HG02970 (cell line): Measurements from ENCODE around the gene POLD1.
"Not testable (repeated sequence)": the region's sequence is repeated elsewhere in the genome, so short reads cannot be mapped to it uniquely, and the experiment has no call there.

ENCODE experiments used
- ATAC-seq: cut with Tn5 transposase; IDR thresholded peaks from one replicate; pipeline ENCODE4 v1.9.1; 2021; ENCODE audit warnings: mild to moderate bottlenecking, moderate library complexity, moderate number of reproducible peaks; ENCODE audit not compliant: unreplicated experiment, low FRiP score

Gene POLD1

DNA sequence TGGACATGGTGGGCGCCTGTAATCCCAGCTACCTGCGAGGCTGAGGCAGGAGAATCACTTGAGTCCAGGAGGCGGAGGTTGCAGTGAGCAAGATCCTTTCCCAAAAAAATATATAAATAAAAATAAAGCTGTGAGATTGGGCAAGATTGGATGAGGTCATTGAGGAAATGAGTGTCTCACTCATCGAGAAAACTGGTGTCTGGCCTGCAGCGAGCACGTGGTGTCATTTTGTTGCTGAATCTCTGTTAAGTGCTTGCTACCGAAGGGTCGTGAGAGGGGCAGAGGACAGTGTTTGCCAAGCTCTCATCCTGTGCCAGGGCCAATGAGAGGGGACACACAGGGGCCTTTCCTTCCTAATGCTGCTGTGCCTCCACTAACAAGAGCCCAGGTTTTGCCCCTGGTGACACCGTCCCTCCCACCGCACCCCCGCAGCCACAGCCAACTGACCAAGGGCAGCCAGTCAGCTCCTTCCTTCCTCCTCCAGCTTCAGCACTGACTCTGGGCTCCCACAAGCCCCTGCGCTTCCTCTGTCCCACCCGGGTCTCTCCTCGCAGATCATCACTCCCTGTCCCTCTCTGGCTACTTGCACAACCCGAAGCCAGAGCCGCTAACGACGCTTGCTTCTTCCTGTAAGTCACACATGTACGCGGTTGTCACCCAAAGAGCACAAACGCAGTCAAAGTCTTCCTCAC lies 3.2 kb downstream of the POLD1 start:
- no peak for ATAC-seq

DNA sequence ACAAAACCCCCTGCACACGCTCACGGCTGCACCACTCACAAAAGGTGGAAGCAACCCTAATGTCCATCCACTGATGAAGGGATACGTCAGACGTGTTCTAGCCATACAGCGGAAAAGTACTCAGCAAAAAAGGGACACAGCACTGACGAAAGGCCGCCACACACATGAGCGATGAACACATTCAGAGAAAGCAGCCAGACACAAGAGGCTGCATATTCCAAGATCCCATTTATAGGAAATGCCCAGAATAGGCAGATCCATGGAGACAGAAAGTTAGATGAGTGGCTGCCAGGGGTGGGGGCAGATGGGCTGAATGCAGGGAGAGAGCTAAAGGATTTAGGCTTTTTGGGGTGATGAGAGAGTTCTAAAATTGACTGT lies 3.7 kb downstream of the POLD1 start:
- ATAC-seq = no peak

DNA sequence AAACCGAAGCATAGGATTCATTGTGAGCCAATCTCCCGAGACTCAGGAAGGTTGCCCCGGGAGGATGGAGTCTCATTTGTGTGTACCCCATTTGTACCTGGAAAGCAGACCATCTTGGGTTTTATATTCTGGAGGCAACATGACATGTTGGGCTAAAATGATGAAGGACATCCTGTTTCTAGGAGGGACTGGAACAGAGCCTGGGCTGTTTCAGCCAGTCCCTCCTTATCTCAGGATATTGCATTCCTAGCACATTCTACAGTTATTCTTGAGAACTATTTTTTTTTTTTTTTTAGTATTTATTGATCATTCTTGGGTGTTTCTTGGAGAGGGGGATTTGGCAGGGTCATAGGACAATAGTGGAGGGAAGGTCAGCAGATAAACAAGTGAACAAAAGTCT lies 6.1 kb downstream of the POLD1 start:
- not testable (repeated sequence) for ATAC-seq

DNA sequence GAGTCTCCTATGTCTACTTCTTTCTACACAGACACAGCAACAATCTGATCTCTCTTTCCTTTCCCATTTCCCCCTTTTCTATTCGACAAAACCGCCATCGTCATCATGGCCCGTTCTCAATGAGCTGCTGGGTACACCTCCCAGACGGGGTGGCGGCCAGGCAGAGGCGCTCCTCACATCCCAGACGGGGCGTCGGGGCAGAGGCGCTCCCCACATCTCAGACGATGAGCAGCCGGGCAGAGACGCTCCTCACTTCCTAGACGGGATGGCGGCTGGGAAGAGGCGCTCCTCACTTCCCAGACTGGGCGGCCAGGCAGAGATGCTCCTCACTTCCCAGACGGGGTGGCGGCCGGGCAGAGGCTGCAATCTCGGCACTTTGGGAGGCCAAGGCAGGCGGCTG lies 6.8 kb downstream of the POLD1 start:
- not testable (repeated sequence) for ATAC-seq

DNA sequence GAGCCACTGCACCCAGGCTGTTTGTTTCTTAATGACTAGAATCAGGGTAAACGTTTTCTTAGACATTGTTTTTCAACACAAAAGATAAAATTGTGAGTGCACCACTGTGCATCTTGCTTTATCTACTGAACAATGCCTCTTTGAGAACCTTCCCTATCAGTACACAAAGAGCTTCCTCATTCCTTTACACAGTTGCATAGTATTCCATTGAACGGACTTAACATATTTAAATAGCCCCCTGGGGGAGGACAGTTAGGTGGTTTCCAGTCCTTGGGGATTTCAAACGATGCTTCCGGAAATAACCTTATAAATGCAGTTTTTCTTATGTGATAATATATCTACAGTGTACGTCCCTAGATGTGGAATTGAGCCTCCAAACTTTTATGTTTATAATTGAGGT lies 8.6 kb downstream of the POLD1 start:
- no peak for ATAC-seq

DNA sequence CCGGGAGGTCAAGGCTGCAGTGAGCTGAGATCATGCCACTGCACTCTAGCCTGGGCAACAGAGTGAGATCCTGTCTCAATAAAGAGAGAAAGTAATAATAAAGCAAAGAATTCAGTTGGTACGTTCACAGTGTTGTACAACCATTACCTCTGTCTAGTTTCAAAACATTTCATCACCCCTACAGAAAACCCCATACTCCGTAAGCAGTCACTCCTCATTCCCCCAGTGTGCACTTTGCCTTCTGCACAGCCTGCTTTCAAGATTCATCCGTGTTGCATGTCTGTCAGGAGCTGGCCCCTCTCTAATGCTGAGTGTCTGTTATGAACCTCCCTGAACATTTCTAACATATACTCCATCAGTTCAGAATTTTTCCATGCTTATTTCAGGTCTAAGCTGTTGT lies 9.4 kb downstream of the POLD1 start:
- ATAC-seq = no peak

DNA sequence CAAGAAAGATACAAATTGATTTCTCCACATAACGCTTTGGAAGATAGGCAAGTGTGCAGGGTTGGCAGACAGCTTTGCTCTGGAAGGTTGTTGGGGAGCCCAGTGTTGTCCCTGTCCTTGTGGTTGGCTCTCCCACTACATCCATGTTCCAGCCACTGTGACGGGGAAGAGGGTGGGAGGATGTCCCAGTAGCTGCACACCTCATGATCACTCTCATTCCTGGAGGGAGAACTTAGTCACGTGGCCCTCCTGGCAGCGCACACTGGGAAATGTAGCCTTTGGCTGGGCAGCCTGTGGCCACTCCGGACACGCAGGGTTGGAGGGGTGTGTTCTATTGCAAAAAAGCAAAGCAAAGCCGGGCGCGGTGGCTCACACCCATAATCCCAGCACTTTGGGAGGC lies 9.9 kb downstream of the POLD1 start:
- no peak for ATAC-seq

DNA sequence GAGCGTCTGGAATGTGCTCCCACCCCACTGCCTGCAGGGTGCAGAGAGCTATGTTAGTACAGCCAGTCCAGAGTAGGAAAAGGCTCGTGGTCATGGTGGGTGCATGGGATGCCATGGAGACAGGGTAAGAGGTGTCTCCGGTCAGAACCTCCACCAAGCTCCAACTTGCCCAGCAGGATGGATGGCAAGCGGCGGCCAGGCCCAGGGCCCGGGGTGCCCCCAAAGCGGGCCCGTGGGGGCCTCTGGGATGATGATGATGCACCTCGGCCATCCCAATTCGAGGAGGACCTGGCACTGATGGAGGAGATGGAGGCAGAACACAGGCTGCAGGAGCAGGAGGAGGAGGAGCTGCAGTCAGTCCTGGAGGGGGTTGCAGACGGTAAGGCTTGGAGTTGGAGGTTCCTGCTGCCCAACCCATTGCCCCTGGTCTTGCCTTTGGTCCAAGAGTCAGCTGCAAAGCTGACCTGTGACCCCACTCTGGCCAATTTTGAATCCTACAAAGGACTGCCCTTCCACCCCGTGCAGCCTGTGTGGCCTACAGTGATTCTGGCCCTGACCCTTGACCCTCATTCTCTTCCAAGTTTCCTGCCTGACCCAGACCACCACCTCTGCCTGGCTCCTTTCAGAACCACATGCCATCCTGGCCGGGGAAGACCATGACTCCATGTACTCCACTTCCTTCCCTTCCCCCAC lies 14.7 kb downstream of the POLD1 start:
- ATAC-seq = no peak

DNA sequence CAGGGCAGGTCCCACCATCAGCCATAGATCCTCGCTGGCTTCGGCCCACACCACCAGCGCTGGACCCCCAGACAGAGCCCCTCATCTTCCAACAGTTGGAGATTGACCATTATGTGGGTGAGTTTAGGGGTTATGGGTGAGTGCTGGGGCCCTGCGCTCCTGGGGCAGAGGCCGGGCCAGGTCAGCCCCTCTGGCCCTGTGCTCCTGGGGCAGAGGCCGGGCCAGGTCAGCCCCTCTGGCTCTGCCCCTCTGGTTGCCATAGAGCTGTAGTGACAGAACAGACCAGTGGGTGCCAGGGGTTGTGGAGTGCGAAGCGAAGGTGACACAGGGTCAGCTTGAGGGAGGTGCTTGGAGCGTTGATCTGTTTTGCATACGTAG lies 15.2 kb downstream of the POLD1 start:
- ATAC-seq = no peak

DNA sequence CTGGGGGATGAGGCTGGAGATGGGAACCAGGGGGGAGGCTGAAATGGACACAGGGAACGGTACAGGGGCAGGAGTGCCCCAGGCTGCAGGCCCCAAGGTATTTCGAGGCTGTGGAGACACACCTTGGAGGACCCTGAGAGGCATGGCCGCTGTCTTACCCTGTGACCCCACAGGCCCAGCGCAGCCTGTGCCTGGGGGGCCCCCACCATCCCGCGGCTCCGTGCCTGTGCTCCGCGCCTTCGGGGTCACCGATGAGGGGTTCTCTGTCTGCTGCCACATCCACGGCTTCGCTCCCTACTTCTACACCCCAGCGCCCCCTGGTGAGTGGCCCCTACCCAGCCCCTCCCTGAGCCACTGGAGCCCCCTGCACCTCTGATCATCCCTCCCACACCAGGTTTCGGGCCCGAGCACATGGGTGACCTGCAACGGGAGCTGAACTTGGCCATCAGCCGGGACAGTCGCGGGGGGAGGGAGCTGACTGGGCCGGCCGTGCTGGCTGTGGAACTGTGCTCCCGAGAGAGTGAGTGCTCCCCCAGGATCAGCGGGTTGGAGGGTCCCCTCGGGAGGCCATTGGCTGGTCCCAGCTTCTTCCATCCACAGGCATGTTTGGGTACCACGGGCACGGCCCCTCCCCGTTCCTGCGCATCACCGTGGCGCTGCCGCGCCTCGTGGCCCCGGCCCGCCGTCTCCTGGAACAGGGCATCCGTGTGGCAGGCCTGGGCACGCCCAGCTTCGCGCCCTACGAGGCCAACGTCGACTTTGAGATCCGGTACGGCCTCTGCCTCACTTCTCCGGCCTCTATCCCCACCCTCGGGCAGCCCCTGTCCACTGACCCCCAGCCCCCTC lies 17.7 kb downstream of the POLD1 start:
- no peak for ATAC-seq

DNA sequence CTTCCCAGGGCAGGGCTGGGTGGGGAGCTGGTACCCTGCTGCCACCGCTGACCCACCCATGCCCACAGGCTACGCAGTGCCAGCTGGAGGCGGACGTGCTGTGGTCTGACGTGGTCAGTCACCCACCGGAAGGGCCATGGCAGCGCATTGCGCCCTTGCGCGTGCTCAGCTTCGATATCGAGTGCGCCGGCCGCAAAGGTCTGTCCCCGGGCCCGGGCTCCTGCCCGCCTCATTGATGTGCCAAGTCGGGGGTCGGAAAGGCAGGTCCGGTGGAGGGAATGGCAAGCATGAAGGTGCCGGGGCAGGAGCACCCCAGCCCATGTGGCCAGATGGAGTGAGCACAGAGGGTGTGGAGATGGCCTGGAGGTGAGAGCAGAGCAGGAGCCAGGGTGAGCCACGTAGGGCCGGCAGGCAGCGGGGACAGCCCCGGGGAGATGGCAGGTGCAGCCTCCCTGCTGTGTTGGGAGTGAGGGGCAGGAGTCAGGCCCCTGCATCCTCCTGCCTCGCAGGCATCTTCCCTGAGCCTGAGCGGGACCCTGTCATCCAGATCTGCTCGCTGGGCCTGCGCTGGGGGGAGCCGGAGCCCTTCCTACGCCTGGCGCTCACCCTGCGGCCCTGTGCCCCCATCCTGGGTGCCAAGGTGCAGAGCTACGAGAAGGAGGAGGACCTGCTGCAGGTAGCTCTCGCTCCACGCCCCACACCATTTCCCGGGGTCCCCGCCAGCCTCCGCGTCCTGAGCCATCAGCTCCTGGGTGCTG lies 18.6 kb downstream of the POLD1 start:
- ATAC-seq = no peak

DNA sequence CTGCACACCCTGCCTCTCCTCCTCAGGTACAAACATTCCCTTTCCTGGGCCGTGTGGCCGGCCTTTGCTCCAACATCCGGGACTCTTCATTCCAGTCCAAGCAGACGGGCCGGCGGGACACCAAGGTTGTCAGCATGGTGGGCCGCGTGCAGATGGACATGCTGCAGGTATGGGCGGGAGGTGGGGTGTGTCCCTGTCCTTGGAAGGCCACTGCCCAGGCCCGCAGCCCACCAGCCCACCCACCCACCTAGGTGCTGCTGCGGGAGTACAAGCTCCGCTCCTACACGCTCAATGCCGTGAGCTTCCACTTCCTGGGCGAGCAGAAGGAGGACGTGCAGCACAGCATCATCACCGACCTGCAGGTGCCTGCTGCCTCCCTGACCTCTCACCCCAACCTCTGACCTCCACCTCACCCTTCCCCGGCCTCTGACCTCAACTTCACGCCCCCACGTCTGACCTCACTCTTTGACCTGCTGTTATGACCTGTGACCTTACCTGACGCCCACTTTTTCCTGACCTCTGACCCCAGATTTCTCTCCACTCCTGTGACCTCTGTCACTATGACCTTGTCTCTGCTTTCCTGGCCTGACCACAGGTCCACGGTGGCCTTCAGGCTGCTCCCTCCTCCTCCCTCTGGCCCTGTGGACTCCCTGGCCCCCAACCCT lies 22.1 kb downstream of the POLD1 start:
- no peak for ATAC-seq

DNA sequence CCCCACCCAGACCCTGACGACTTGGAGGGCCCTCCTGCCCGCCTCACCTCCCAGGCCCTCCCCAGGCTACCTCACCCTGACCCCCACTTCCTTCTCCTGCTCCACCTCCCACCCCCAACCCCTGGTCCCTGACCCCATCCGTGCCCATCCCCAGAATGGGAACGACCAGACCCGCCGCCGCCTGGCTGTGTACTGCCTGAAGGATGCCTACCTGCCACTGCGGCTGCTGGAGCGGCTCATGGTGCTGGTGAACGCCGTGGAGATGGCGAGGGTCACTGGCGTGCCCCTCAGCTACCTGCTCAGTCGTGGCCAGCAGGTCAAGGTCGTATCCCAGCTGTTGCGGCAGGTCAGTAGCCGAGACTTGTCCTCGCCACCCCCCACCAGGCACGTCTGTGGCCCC lies 22.7 kb downstream of the POLD1 start:
- ATAC-seq = no peak

DNA sequence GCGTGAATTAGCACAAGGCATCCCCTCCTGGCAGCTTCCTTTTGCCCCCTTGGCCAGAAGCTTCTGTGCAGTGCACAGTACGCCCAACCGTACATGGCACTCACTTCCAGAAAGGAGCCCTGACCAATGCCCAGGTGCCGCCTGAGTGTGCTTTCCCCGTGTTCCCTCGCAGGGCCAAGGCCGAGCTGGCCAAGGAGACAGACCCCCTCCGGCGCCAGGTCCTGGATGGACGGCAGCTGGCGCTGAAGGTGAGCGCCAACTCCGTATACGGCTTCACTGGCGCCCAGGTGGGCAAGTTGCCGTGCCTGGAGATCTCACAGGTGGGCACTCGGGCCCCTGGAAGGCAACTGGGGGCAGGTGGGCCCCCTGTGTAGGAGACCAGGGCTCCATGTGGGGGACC lies 25.2 kb downstream of the POLD1 start:
- ATAC-seq = no peak

DNA sequence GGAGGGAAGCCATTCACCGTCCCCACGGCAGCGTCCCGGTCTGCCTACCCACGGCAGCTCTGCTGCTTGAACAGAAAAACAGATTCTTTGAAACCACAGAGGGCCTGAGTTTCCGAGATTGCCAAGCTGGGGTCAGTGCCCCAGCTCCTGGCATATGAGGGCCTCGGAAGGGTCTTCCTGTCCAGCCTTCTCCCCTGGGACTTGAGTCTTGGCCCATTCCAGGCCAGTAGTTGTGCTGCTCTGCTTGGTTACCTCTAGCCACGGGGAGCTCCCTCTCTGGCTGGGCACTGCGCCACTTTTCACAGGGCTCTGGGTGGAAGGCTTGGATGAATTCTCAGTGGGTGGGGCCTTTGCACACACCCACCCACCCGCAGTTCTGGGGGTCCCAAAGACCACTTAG lies 26.0 kb downstream of the POLD1 start:
- no peak for ATAC-seq

DNA sequence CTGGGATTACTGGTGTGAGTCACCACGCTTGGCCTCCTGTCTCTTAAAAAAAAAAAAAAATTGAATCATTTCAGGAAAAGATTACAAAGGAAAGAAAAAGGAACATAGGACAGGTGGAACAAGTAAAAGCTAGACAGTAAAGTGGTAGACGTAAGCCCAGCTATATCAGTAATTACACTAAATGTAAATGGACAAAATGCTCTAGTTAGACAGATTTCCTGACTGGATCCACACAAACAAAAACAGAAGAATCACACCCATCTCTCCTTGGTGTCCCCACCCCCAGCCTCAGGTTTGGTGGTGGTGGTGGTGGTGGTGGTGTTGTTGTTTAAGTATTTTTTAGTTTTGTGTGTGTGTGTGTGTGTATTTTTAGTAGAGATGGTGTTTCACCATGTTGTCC lies 28.3 kb downstream of the POLD1 start:
- no peak for ATAC-seq

DNA sequence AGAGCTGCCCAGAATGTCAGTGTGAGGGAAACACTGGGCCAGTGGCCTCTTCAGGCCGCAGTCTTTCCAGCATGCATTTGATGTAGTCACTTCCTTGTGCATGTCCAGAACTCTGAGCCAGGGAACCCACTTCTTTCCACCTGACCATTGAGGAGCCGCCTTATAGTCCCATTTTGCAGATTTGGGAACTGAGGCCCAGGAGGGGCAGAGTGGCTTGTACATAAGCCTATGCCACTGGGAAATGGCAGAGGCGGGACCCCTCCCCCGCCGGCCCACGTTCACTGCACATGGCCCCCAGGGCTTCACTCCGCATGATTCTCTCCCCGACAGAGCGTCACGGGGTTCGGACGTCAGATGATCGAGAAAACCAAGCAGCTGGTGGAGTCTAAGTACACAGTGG lies 28.9 kb downstream of the POLD1 start:
- ATAC-seq = no peak

DNA sequence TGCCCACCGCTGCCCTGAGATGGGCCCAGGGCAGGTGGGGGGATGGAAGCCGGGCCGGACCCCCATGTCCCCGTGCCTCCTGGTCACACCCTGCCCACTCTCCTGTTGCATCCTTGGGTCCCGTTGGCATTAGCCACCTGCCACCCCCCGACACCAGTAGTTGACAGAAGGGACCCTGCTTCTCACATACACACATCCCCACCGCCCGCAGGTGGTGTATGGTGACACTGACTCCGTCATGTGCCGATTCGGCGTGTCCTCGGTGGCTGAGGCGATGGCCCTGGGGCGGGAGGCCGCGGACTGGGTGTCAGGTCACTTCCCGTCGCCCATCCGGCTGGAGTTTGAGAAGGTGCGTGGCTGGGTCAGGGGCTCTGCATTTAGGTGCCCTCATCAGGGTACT lies 29.4 kb downstream of the POLD1 start:
- no peak for ATAC-seq

DNA sequence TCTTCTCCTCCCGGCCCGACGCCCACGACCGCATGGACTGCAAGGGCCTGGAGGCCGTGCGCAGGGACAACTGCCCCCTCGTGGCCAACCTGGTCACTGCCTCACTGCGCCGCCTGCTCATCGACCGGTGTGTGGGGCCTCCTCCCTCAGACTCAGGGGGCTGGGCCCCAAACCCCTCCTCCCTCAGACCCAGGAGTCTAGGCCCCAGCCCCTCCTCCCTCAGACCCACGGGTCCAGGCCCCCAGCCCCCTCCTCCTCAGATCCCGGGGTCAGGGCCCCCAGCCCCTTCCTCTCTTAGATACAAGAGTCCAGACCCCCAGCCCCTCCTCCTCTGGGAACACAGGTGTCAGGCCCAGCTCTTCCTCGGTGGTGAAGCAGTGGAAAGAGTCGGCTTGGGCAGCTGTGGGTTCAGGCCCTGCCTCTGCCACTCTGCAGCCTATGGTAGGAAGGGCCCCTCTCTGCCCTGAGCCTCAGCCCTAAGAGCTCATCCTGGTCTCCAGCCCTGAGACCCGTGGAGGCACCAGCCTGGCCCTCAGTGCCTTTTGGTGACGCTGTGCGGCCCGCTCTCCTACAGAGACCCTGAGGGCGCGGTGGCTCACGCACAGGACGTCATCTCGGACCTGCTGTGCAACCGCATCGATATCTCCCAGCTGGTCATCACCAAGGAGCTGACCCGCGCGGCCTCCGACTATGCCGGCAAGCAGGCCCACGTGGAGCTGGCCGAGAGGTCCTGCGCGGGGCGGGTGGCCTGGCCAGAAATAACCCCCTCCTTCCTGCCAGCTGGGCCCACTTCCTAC lies 30.9 kb downstream of the POLD1 start:
- peak; percentile 9 for ATAC-seq

DNA sequence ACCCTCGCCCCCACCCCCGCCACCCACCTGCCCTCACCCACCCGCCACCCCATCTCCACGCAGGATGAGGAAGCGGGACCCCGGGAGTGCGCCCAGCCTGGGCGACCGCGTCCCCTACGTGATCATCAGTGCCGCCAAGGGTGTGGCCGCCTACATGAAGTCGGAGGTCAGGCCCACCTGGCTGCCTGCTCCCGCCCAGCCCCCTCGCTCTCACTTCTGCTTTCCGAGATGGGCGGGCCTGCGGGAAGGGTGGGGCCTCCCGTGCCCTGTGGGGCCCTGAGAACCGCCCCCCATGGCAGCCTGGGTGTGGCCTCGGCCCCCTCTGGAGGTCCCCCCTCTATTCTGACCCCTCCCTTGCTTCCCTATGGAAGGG lies 31.5 kb downstream of the POLD1 start:
- peak; percentile 42 for ATAC-seq
